HG03565 (cell line): Measurements from ENCODE around the gene ABCC12.
"Not testable (repeated sequence)": the region's sequence is repeated elsewhere in the genome, so short reads cannot be mapped to it uniquely, and the experiment has no call there.

Experiments used
- ATAC-seq: cut with Tn5 transposase; IDR thresholded peaks from one replicate; pipeline ENCODE4 v1.9.1; 2021; ENCODE audit warnings: mild to moderate bottlenecking, moderate library complexity; ENCODE audit not compliant: unreplicated experiment

Gene ABCC12

GRCh38 chr16:48166617-48167016, 10.8 kb upstream of the ABCC12 start:
- not testable (repeated sequence) for ATAC-seq

GRCh38 chr16:48165961-48166578, 10.3 kb upstream of the ABCC12 start:
- ATAC-seq = no peak

DNA sequence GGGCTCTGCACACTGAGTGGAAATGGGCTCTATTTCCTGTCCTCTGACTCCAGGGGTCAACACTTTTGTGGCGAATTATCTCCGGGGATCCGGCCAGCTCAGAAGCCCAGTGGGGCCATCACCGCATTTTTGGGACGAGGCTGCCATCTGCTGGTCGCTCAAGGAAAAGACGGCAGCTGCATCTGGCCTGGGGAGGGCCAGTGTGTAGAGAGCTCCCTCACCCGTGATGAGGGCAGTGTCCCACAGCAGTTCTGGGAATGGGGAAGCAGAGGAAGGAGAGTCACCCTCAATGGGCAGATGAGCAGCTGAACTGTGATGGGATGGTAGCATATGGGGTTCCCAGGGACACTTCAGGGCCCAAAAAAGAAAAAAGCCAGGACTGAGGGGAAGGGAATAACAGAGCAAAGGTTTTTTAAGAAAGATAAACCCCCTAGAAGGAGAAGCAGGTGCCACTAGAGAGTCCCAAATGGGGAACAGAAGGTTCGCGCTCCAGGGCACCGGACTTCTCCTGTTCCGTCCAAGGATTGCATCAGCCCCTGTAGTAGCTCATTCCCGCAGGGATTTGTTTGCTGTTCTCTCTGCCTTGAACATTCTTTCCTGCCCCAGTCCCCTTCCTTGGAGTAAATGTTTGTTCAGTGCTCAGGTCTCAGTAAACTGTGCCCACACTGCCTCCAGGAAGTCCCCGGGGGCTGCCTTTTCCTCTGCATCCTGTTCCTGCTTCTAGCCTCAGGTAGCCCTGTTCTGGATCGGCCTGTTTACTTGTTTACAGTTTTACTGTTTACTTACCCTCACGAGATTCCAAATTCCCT, 9.3 kb upstream of the ABCC12 start:
- ATAC-seq = peak; percentile 85

- no peak for ATAC-seq
Measured at GRCh38 chr16:48162839-48163410, 7.1 kb upstream of the ABCC12 start.

DNA sequence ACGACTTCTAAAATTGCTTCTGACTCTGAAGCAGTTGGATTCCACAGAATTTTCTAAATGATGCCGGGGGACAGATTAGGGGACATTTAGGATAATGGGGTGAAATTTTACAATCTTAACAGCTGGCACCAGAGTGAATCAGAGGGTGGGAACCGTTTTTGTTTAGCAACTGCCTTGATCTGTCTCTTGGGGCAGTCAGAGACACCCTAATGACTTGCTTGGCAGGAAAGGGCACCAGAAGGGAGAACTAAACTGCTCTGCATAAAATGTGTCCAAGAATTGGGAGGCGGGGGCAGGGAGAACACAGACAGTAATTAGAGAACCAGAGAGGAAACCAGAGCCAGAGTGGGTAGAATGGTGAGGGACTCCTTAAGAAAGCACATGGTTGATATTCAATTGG, 6.1 kb upstream of the ABCC12 start:
- no peak for ATAC-seq

DNA sequence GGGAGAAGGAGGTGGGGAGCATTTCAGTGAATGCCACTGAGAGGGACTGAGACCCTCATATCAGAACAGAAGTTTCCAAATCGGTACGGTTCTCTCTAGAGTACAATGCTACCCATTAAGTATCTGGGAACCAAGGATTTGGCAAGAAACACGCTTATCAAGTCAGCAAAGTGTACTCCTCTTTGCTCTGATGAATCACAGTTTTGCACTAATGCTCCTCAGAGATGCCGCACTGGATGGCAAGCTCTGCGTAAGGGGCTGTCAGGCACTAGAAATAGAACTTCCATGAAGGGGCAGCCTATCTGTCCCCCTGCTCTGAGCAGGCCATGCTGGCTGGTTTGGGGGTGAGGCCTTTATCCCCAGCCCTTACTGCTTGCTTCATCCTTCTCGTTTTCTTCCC, 4.8 kb upstream of the ABCC12 start:
- no peak for ATAC-seq

- ATAC-seq = peak; percentile 66
Measured at GRCh38 chr16:48158296-48158695, 2.5 kb upstream of the ABCC12 start.

- ATAC-seq = no peak
Measured at GRCh38 chr16:48157794-48158193, 2.0 kb upstream of the ABCC12 start.

DNA sequence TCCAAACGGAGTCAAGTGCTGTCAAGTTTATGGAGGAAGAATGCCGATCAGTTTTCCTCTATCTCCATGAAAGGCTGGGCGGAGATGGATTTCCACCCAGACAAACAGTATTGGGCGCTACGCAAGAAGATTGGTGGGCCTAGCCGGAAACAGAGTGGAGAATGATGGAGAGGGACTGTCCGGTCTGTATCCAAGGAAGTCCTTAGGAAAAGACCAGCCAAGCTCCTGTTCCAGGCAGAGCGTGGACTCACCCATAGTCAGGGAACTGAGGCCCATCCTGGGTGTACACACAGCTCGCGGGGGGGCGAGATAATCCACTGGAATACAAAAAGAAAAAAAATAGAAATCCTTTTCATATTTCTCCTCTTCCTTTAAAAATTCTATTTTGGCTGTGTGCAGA, 1.5 kb upstream of the ABCC12 start:
- no peak for ATAC-seq

- ATAC-seq = peak; percentile 49
Measured at GRCh38 chr16:48156790-48157209, 1.0 kb upstream of the ABCC12 start.

DNA sequence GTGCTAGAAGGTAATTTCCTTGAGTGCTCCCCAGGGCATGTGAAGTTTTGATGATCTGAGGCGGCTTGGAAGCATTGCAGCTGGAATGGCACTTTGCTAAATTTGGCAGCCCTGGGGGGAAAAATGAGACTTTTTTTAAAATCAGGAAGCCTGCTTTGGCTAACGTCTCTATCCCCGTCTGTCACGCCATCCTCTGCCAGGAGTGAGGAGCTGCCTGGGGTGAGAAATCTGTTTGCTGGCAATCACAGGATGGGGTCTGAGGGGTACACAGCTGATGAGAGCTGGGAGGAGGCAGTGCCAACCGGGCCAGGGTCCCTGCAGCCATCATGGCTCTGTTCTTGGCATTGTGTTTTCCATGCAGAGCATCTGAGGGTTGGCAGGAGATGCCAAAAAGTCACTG, 2.0 kb downstream of the ABCC12 start:
- ATAC-seq = no peak

GRCh38 chr16:48152226-48152625, 3.6 kb downstream of the ABCC12 start:
- no peak for ATAC-seq

DNA sequence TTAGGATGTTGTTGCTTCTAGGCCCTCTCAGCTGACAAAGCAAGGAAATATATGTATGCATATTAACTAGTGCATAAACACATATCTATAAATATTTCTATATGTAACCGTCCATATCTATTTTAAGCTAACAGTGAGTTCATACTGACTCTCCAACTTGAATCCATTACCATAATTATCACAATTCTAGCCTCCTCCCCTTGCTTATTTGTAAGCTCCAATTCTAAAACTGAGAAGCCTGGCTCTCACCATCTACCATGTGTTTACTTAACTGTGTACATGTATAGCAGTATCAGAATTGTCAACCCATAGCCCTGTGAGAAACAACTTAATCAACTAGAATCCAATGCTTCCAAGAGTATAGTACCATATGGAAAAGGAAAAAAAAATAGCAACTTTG, 5.1 kb downstream of the ABCC12 start:
- ATAC-seq = no peak

DNA sequence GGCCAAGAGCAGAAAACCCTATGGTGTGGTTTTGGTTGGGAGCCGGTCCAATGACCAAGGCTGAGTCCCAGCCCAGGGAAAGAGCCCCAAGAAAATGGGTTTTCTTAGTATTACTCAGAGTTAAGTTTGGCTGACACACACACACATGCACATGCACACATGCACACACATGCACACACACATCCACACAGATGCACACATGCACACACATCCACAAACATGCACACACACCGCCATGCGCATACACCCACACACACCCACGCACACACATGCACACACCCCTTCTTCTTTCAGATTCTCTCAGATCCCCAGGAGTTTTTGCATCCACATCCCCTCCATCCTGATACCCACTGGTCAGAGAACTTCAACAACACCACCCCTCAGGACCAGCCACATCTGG, 9.1 kb downstream of the ABCC12 start:
- ATAC-seq = no peak

GRCh38 chr16:48146131-48146530, 9.7 kb downstream of the ABCC12 start:
- no peak for ATAC-seq

GRCh38 chr16:48143812-48144368, 11.9 kb downstream of the ABCC12 start:
- no peak for ATAC-seq

- no peak for ATAC-seq
Measured at GRCh38 chr16:48140821-48141220, 15.0 kb downstream of the ABCC12 start.

GRCh38 chr16:48139517-48139916, 16.3 kb downstream of the ABCC12 start:
- ATAC-seq = no peak

DNA sequence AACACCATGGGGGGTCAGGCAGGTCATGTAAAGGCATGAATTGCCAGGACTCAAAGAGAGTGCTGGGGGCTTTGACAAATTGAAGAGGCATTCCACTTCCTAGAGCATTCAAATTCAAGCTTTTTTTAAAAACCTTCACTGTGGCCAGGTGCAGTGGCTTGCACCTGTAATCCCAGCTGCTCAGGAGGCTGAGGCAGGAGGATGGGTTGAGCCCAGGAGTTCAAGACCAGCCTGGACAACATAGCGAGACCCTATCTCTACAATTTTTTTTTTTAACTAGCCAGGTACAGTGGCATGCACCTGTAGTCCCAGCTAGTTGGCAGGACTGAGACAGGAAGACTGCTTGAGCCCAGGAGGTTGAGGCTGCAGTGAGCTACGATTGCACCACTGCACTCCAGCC, 17.2 kb downstream of the ABCC12 start:
- ATAC-seq = no peak

DNA sequence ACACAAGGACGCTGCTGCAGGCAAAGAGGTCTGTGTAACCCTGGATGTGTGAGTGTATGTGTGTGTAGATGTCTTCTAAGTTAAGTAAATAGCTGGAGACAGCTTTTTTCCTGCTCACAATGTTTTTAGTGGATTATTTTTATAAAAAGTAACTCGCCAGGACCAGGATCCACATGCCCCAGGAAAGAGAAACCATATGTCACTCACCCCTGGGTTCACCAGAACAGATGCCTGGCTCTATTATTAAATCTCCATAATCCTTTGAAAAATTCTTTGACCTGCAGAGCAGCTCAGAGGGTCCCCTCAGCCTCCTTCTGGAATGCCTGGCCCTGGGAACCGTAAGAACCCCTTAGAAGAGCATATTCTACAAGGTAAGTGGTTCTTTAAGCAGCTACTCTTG, 18.0 kb downstream of the ABCC12 start:
- no peak for ATAC-seq

- no peak for ATAC-seq
Measured at GRCh38 chr16:48136547-48137360, 19.0 kb downstream of the ABCC12 start.
